Neural progenitor cell (in vitro differentiated cells): Measurements from ENCODE around the gene TXK.

ENCODE experiments used
- EZH2 ChIP-seq: fragments of 200-600 bp; sonication (generic); IDR thresholded peaks from 2 replicates; pipeline ENCODE4 v1.6.1; 2017; ENCODE audit warnings: antibody characterized with exemption, mild to moderate bottlenecking, moderate library complexity
- EZH2phosphoT487 ChIP-seq: fragments of 200-600 bp; sonication (generic); IDR thresholded peaks from 2 replicates; pipeline ENCODE4 v1.6.1; 2017; ENCODE audit warnings: antibody characterized with exemption
- TF ChIP-seq, protein P1 (sequence below): fragments of 200-600 bp; sonication (generic); IDR thresholded peaks from 2 replicates; pipeline ENCODE4 v1.5.1; 2017; ENCODE audit warnings: antibody characterized with exemption, mild to moderate bottlenecking

DNA sequence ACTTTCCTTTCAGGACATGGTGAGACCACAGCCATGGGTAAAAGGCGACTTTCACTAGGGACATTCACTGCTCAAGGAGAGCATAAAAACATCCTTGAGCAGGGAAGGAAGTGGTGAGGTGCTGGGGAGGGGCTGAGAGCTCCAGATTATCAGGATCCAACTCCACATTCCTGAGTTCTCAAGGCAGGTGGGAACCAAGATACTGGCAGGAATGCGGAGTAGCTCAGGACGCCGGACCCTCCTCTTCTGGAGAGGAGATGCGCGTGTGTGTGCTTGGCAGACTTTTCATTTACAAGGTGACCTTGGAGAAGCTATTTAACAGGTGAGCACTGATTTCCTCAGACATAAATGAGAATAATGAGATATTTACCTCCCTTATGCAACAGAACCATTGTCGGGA is 41.3 kb upstream of the TXK start:
- TF ChIP-seq, protein P1, sequence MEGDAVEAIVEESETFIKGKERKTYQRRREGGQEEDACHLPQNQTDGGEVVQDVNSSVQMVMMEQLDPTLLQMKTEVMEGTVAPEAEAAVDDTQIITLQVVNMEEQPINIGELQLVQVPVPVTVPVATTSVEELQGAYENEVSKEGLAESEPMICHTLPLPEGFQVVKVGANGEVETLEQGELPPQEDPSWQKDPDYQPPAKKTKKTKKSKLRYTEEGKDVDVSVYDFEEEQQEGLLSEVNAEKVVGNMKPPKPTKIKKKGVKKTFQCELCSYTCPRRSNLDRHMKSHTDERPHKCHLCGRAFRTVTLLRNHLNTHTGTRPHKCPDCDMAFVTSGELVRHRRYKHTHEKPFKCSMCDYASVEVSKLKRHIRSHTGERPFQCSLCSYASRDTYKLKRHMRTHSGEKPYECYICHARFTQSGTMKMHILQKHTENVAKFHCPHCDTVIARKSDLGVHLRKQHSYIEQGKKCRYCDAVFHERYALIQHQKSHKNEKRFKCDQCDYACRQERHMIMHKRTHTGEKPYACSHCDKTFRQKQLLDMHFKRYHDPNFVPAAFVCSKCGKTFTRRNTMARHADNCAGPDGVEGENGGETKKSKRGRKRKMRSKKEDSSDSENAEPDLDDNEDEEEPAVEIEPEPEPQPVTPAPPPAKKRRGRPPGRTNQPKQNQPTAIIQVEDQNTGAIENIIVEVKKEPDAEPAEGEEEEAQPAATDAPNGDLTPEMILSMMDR: no peak
- TF ChIP-seq EZH2 (no peak), EZH2phosphoT487 (no peak)
